SU-DHL-6 (cell line): ENCODE measurements around the gene ZNF565.

ENCODE experiments used
- EZH2phosphoT487 ChIP-seq: fragments of 200-600 bp; sonication (generic), shearing (Covaris generic); conservative IDR thresholded peaks from 2 replicates; pipeline ENCODE4 v1.6.1; 2018; ENCODE audit warnings: mild to moderate bottlenecking, antibody characterized with exemption, low read length, moderate library complexity, mixed read lengths
- TF ChIP-seq, protein P1 (sequence below): fragments of 200-600 bp; sonication (generic); IDR thresholded peaks from one replicate; pipeline ENCODE4 v1.5.1; 2017; ENCODE audit warnings: antibody characterized with exemption, mild to moderate bottlenecking, low read length, moderate library complexity; ENCODE audit not compliant: insufficient read depth, poor library complexity, severe bottlenecking

DNA sequence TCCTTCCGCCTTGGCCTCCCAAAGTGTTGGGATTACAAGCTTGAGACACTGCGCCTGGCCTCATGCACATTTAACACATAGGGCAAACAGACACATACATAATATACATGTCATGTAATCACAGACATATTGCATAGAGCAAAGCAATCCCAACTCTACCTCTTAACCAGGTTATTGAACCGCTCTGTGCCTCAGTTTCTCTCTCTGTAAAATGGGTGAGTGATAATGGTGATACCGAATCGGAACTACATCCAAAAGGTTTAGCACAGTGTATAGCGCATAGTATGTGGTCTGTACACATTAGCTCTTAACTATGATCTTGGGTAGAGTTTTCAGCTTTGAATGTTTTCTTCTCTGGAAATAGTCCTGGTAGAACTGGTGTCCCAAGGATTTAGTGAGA, 69.8 kb downstream of the ZNF565 start:
- TF ChIP-seq, protein P1, sequence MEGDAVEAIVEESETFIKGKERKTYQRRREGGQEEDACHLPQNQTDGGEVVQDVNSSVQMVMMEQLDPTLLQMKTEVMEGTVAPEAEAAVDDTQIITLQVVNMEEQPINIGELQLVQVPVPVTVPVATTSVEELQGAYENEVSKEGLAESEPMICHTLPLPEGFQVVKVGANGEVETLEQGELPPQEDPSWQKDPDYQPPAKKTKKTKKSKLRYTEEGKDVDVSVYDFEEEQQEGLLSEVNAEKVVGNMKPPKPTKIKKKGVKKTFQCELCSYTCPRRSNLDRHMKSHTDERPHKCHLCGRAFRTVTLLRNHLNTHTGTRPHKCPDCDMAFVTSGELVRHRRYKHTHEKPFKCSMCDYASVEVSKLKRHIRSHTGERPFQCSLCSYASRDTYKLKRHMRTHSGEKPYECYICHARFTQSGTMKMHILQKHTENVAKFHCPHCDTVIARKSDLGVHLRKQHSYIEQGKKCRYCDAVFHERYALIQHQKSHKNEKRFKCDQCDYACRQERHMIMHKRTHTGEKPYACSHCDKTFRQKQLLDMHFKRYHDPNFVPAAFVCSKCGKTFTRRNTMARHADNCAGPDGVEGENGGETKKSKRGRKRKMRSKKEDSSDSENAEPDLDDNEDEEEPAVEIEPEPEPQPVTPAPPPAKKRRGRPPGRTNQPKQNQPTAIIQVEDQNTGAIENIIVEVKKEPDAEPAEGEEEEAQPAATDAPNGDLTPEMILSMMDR: no peak
- no peak for TF ChIP-seq EZH2phosphoT487
